GM12892 (cell line): ENCODE measurements around the gene GPRC5C.

Experiments used
- POLR2A ChIP-seq: IDR thresholded peaks from 2 replicates; pipeline ENCODE4 v1.6.1; 2011; ENCODE audit warnings: low read depth, low read length, control low read depth
- POLR2AphosphoS5 ChIP-seq: IDR thresholded peaks from 2 replicates; pipeline ENCODE4 v1.6.1; 2011; ENCODE audit warnings: low read depth, low read length, control low read depth
- TAF1 ChIP-seq: IDR thresholded peaks from 2 replicates; pipeline ENCODE4 v1.6.1; 2011; ENCODE audit warnings: low read depth, mild to moderate bottlenecking, control low read depth, low read length, borderline replicate concordance

GRCh38 chr17:74430706-74431567 lies 951 bp upstream of the GPRC5C start:
- TF ChIP-seq TAF1, result no peak
- no peak for TF ChIP-seq POLR2A
- no peak for TF ChIP-seq POLR2AphosphoS5
